IMR-90 (cell line): Measurements from ENCODE around the gene TICAM2. TPM values are rescaled to one million over a fixed set of nuclear protein-coding genes. Genes with fewer than 3 reads are reported as not detected.
A peak's percentile ranks its signal among the peaks of the same experiment; 100 is the strongest.

Experiments used
- ATAC-seq: fragments of 200-7000 bp; cut with Tn5 transposase; 2 replicates; pipeline ENCODE4 v1.9.1; 2020; ENCODE audit warnings: low read depth, mild to moderate bottlenecking, moderate library complexity
- BruUV-seq: library from RNA; stranded (reverse); fragments of 400-500 nt; replicated peaks from 2 replicates; lab custom pipeline; 2021; lab: Mats Ljungman, UMichigan
- CTCF ChIA-PET: fragments of 300-600 bp; formaldehyde crosslinking; extraction: SDS; loops from one replicate; lab custom pipeline; 2021; ENCODE audit warnings: antibody characterized with exemption; lab: Yijun Ruan, JAX
- POLR2A ChIA-PET: fragments of 300-600 bp; sonication (Branson Sonifier 250); formaldehyde crosslinking; loops from one replicate; lab custom pipeline; 2022; ENCODE audit warnings: antibody characterized with exemption; ENCODE audit not compliant: unreplicated experiment; lab: Charles Lee
- DNase-seq: peaks from one replicate; pipeline ENCODE4 v3.0.0; 2013
- H2AFZ ChIP-seq: replicated peaks from 2 replicates; pipeline ENCODE3; 2013; ENCODE audit warnings: low read length, mild to moderate bottlenecking; ENCODE audit not compliant: poor library complexity
- H2AK5ac ChIP-seq: 2 replicates; pipeline ENCODE4 v1.6.1; 2013; ENCODE audit warnings: low read depth, low read length, inconsistent platforms
- H2AK9ac ChIP-seq: replicated peaks from 2 replicates; pipeline ENCODE3; 2013; ENCODE audit warnings: mild to moderate bottlenecking, low read depth, low read length, moderate library complexity; ENCODE audit not compliant: poor library complexity
- H2BK120ac ChIP-seq: 2 replicates; pipeline ENCODE4 v1.6.1; 2013; ENCODE audit warnings: low read depth, low read length, inconsistent platforms
- H2BK15ac ChIP-seq: 3 replicates; pipeline ENCODE4 v1.6.1; 2013; ENCODE audit warnings: low read depth, low read length, inconsistent platforms
- H2BK20ac ChIP-seq: 2 replicates; pipeline ENCODE4 v1.6.1; 2013; ENCODE audit warnings: low read depth, mild to moderate bottlenecking, inconsistent platforms, low read length, moderate library complexity
- H2BK5ac ChIP-seq: 2 replicates; pipeline ENCODE4 v1.6.1; 2013; ENCODE audit warnings: mild to moderate bottlenecking, low read depth, low read length, inconsistent platforms; ENCODE audit not compliant: poor library complexity, severe bottlenecking
- H3K14ac ChIP-seq: replicated peaks from 2 replicates; pipeline ENCODE4 v1.6.1; 2013; ENCODE audit warnings: low read depth, low read length, inconsistent platforms
- H3K18ac ChIP-seq: 2 replicates; pipeline ENCODE4 v1.6.1; 2013; ENCODE audit warnings: low read depth, low read length, control low read depth
- H3K23ac ChIP-seq: 2 replicates; pipeline ENCODE4 v1.6.1; 2013; ENCODE audit warnings: low read depth, low read length, inconsistent platforms
- H3K27ac ChIP-seq: 2 replicates; pipeline ENCODE4 v1.5.1; 2013; ENCODE audit warnings: mild to moderate bottlenecking, control low read depth, low read length; ENCODE audit not compliant: insufficient read depth
- H3K27me3 ChIP-seq: 2 replicates; pipeline ENCODE4 v1.6.1; 2013; ENCODE audit warnings: low read length; ENCODE audit not compliant: control insufficient read depth, insufficient read depth
- H3K36me3 ChIP-seq: 2 replicates; pipeline ENCODE4 v1.6.1; 2013; ENCODE audit warnings: low read length, mixed read lengths; ENCODE audit not compliant: control insufficient read depth, insufficient read depth
- H3K4ac ChIP-seq: 2 replicates; pipeline ENCODE4 v1.6.1; 2013; ENCODE audit warnings: low read depth, low read length, inconsistent platforms
- H3K4me1 ChIP-seq: 2 replicates; pipeline ENCODE4 v1.6.1; 2013; ENCODE audit warnings: low read length, mixed read lengths; ENCODE audit not compliant: control insufficient read depth, insufficient read depth
- H3K4me2 ChIP-seq: 2 replicates; pipeline ENCODE4 v1.6.1; 2013; ENCODE audit warnings: low read depth, mild to moderate bottlenecking, control low read depth, low read length, moderate library complexity
- H3K4me3 ChIP-seq: 2 replicates; pipeline ENCODE4 v1.5.1; 2013; ENCODE audit warnings: low read depth, mild to moderate bottlenecking, control low read depth, low read length, moderate library complexity; ENCODE audit not compliant: insufficient read depth
- H3K56ac ChIP-seq: 2 replicates; pipeline ENCODE4 v1.6.1; 2013; ENCODE audit warnings: low read length, inconsistent platforms; ENCODE audit not compliant: insufficient read depth; ENCODE audit errors: extremely low read depth
- H3K79me1 ChIP-seq, 2 experiments: 2 replicates each; pipeline ENCODE4 v1.6.1; 2013; ENCODE audit warnings: low read length in 2 of 2, inconsistent platforms in 1 of 2, low read depth in 1 of 2
- H3K9ac ChIP-seq: 2 replicates; pipeline ENCODE4 v1.6.1; 2013; ENCODE audit warnings: low read depth, low read length, control low read depth
- H3K9me1 ChIP-seq: 2 replicates; pipeline ENCODE4 v1.6.1; 2013; ENCODE audit warnings: low read length, inconsistent platforms; ENCODE audit not compliant: insufficient read depth
- H3K9me3 ChIP-seq: 2 replicates; pipeline ENCODE4 v1.6.1; 2013; ENCODE audit warnings: low read length; ENCODE audit not compliant: control insufficient read depth, insufficient read depth
- H4K20me1 ChIP-seq: 2 replicates; pipeline ENCODE4 v1.6.1; 2013; ENCODE audit warnings: low read length, inconsistent platforms; ENCODE audit not compliant: insufficient read depth
- H4K5ac ChIP-seq: 2 replicates; pipeline ENCODE4 v1.6.1; 2013; ENCODE audit warnings: mild to moderate bottlenecking, low read depth, low read length, control low read depth
- H4K8ac ChIP-seq, 2 experiments: 2 replicates each; pipeline ENCODE4 v1.6.1; 2013; ENCODE audit warnings: low read depth in 2 of 2, low read length in 2 of 2, control low read depth in 1 of 2, inconsistent platforms in 1 of 2
- H4K91ac ChIP-seq: 2 replicates; pipeline ENCODE4 v1.6.1; 2013; ENCODE audit warnings: low read depth, low read length, inconsistent platforms; ENCODE audit not compliant: insufficient read depth
- CHD1 ChIP-seq: IDR thresholded peaks from 2 replicates; pipeline ENCODE4 v1.6.1; 2012; ENCODE audit warnings: low read depth, low read length, improper control_type of control experiment
- CTCF ChIP-seq: conservative IDR thresholded peaks from 2 replicates; pipeline ENCODE4 v1.5.1; 2012; ENCODE audit warnings: mild to moderate bottlenecking, low read depth, low read length, improper control_type of control experiment
- POLR2A ChIP-seq: IDR thresholded peaks from 2 replicates; pipeline ENCODE4 v1.6.1; 2012; ENCODE audit warnings: mild to moderate bottlenecking, low read depth, low read length
- RAD21 ChIP-seq: IDR thresholded peaks from 2 replicates; pipeline ENCODE4 v1.6.1; 2012; ENCODE audit warnings: low read length, improper control_type of control experiment
- SMC3 ChIP-seq: fragments of 150-350 bp; IDR thresholded peaks from 2 replicates; pipeline ENCODE4 v1.6.1; 2016; ENCODE audit warnings: low read depth, mild to moderate bottlenecking, antibody characterized with exemption, low read length, moderate library complexity
- WGBS, 2 experiments: methylation state at CpG; one replicate each; pipeline versions ENCODE4 v1.1.5 to v1.1.7; 2013; ENCODE audit warnings: missing lambda C conversion rate in 2 of 2; ENCODE audit not compliant: insufficient read length in 1 of 2; ENCODE audit errors: extremely low coverage in 2 of 2; 5-methylcytosine and 5-hydroxymethylcytosine counted together
- dilution Hi-C: fragments of 300-500 bp; cut with HindIII; formaldehyde crosslinking; loops from one replicate; pipeline ENCODE4 v1.14.3; 2018; ENCODE audit warnings: low sequenced_read_pairs; ENCODE audit not compliant: unreplicated experiment
- in situ Hi-C: fragments of 300-500 bp; cut with MboI; formaldehyde crosslinking; loops from 3 replicates; pipeline ENCODE4 v1.14.3; 2019; ENCODE audit warnings: low sequenced_read_pairs, inconsistent platforms, mixed read lengths
- intact Hi-C: fragments of 100-400 bp; cut with micrococcal nuclease; formaldehyde crosslinking; loops from 2 replicates; pipeline ENCODE4 v1.10.0; 2022
- polyA plus RNA-seq, 3 experiments: library from polyadenylated mRNA; depleted of rRNA; stranded (reverse); fragments of >200 nt; gene quantifications; 2 replicates each; pipeline ENCODE4 v1.2.3, GENCODE V29; 2012; ENCODE audit warnings: low replicate concordance in 1 of 3
- total RNA-seq: library from RNA; depleted of rRNA; stranded (reverse); fragments of >200 nt; gene quantifications from 2 replicates; pipeline ENCODE4 v1.2.3, GENCODE V29; 2012

Gene TICAM2
- total and polyA plus RNA-seq, 2 of the 4 experiments (the other 2 are of a cell fraction), result 2.9 to 4.3 TPM

GRCh38 chr5:115549154-115549553 lies 53.1 kb downstream of the TICAM2 start:
- POLR2A ChIA-PET, result no interaction called here
- H3K14ac ChIP-seq, result no peak overlapping the region
- H3K4ac ChIP-seq, result no peak overlapping the region
- H3K4me3 ChIP-seq, result no peak overlapping the region
- no peak overlapping the region for H2AFZ ChIP-seq
- CTCF ChIA-PET, result no interaction called here
- dilution Hi-C loops (no loop called here), in situ Hi-C loops (no loop called here), intact Hi-C loops (loop anchor here (10.0 kb wide), 1 partner anchor 286 kb away; no protein-coding TSS in a partner anchor)
- H4K20me1 ChIP-seq, result no peaks in the 10 kb centered on the region
- no peak overlapping the region for H2AK9ac ChIP-seq
- H4K5ac ChIP-seq, result no peak overlapping the region
- no peak overlapping the region for H3K23ac ChIP-seq
- peaks cover 6% of the 10 kb centered on the region for H3K9me3 ChIP-seq
- DNase-seq (peak; percentile 19), ATAC-seq (no peak)
- 0 out of 4 replicates have a peak, but pooled peaks cover 0 to under 1% of the 10 kb centered on the region in 2 experiments for H3K79me1 ChIP-seq
- no peak overlapping the region for H4K91ac ChIP-seq
- BruUV-seq, result no TSS peak
- no peak overlapping the region for H4K8ac ChIP-seq
- H2BK120ac ChIP-seq, result no peak overlapping the region
- no peak overlapping the region for H2AK5ac ChIP-seq
- no peaks in the 10 kb centered on the region; the same call in 1 of the 2 replicates for H3K4me1 ChIP-seq
- no peak overlapping the region for H2BK15ac ChIP-seq
- no peak overlapping the region for H3K9ac ChIP-seq
- no peak overlapping the region for H3K56ac ChIP-seq
- H3K4me2 ChIP-seq, result no peak overlapping the region
- H3K9me1 ChIP-seq, result peaks cover 8% of the 10 kb centered on the region; the same call in 1 of the 2 replicates
- no peak overlapping the region for H3K18ac ChIP-seq
- H3K36me3 ChIP-seq, result no peaks in the 10 kb centered on the region
- H2BK5ac ChIP-seq, result no peak overlapping the region
- H2BK20ac ChIP-seq, result no peak overlapping the region
- TF ChIP-seq SMC3, result peak; percentile 22
- TF ChIP-seq CTCF, result peak; percentile 40
- no peak for TF ChIP-seq CHD1
- peak; percentile 61 for TF ChIP-seq RAD21
- no peak for TF ChIP-seq POLR2A
- H3K27ac ChIP-seq, result no peak overlapping the region
- WGBS, 2 experiments, result no CpG with 5 or more reads among the region's 3 CpGs
- H3K27me3 ChIP-seq, result no peaks in the 10 kb centered on the region
